Measurements from ENCODE around the gene GALNS.

DNA sequence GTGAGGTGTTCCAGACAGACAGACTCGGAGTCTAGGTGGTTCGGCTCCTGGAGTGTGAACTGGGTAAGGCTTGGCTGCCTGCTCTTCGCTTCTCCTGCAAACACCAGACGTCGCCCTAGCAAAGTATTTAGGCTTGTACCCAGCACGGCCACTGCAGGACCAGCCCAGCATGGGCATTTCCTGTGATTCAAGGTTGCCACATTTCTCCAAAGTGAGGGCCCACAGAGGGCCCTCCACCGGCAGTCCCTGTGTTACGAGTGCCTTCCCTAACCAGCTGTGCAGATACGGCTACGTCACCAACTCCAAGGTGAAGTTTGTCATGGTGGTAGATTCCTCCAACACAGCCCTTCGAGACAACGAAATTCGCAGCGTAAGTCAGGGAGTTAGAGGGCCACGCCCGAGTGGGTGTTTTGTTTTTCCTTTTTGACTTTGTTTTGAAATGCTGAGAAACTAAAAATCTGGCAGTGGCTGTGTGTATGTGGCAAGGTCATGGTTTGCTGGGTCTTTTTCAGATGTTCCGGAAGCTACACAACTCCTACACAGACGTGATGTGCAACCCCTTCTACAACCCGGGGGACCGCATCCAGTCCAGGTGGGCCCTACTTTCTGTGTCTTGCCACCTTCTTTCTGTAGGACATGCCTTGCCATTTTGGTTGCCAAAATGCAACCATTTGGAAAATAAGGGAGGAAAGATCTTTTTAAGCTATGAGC is 2.8 kb upstream of the GALNS start:
- TF ChIP-seq EZH2 (IDR thresholded peaks at IDR 0.05; ENCODE audit: low read depth, unreplicated experiment) (no peak), POLR2AphosphoS5 (IDR thresholded peaks at IDR 0.05; ENCODE audit: low read depth) (no peak), EZH2phosphoT487 (IDR thresholded peaks at IDR 0.05; ENCODE audit: unreplicated experiment) (no peak), ZNF331 (CRISPR knock-in tag; IDR thresholded peaks at IDR 0.05; ENCODE audit: low read depth) (no peak), CREB1 (CRISPR knock-in tag; IDR thresholded peaks at IDR 0.05; ENCODE audit: low read depth) (no peak), NANOG (IDR thresholded peaks at IDR 0.05; ENCODE audit: borderline replicate concordance) (no peak), JUNB (IDR thresholded peaks at IDR 0.05; ENCODE audit: unreplicated experiment) (no peak), ZNF114 (CRISPR knock-in tag; IDR thresholded peaks at IDR 0.05) (no peak), STAT1 (IDR thresholded peaks at IDR 0.05; ENCODE audit: unreplicated experiment) (no peak)
- TF ChIP-seq, protein P1, sequence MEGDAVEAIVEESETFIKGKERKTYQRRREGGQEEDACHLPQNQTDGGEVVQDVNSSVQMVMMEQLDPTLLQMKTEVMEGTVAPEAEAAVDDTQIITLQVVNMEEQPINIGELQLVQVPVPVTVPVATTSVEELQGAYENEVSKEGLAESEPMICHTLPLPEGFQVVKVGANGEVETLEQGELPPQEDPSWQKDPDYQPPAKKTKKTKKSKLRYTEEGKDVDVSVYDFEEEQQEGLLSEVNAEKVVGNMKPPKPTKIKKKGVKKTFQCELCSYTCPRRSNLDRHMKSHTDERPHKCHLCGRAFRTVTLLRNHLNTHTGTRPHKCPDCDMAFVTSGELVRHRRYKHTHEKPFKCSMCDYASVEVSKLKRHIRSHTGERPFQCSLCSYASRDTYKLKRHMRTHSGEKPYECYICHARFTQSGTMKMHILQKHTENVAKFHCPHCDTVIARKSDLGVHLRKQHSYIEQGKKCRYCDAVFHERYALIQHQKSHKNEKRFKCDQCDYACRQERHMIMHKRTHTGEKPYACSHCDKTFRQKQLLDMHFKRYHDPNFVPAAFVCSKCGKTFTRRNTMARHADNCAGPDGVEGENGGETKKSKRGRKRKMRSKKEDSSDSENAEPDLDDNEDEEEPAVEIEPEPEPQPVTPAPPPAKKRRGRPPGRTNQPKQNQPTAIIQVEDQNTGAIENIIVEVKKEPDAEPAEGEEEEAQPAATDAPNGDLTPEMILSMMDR (conservative IDR thresholded peaks at IDR 0.05; ENCODE audit: low read depth in 2 of 2): no peak
- TF ChIP-seq, protein P2, sequence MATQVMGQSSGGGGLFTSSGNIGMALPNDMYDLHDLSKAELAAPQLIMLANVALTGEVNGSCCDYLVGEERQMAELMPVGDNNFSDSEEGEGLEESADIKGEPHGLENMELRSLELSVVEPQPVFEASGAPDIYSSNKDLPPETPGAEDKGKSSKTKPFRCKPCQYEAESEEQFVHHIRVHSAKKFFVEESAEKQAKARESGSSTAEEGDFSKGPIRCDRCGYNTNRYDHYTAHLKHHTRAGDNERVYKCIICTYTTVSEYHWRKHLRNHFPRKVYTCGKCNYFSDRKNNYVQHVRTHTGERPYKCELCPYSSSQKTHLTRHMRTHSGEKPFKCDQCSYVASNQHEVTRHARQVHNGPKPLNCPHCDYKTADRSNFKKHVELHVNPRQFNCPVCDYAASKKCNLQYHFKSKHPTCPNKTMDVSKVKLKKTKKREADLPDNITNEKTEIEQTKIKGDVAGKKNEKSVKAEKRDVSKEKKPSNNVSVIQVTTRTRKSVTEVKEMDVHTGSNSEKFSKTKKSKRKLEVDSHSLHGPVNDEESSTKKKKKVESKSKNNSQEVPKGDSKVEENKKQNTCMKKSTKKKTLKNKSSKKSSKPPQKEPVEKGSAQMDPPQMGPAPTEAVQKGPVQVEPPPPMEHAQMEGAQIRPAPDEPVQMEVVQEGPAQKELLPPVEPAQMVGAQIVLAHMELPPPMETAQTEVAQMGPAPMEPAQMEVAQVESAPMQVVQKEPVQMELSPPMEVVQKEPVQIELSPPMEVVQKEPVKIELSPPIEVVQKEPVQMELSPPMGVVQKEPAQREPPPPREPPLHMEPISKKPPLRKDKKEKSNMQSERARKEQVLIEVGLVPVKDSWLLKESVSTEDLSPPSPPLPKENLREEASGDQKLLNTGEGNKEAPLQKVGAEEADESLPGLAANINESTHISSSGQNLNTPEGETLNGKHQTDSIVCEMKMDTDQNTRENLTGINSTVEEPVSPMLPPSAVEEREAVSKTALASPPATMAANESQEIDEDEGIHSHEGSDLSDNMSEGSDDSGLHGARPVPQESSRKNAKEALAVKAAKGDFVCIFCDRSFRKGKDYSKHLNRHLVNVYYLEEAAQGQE (IDR thresholded peaks at IDR 0.05; ENCODE audit: unreplicated experiment): no peak
- TF ChIP-seq, protein P3, sequence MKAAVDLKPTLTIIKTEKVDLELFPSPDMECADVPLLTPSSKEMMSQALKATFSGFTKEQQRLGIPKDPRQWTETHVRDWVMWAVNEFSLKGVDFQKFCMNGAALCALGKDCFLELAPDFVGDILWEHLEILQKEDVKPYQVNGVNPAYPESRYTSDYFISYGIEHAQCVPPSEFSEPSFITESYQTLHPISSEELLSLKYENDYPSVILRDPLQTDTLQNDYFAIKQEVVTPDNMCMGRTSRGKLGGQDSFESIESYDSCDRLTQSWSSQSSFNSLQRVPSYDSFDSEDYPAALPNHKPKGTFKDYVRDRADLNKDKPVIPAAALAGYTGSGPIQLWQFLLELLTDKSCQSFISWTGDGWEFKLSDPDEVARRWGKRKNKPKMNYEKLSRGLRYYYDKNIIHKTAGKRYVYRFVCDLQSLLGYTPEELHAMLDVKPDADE (IDR thresholded peaks at IDR 0.05): no peak
- TF ChIP-seq, protein P4, sequence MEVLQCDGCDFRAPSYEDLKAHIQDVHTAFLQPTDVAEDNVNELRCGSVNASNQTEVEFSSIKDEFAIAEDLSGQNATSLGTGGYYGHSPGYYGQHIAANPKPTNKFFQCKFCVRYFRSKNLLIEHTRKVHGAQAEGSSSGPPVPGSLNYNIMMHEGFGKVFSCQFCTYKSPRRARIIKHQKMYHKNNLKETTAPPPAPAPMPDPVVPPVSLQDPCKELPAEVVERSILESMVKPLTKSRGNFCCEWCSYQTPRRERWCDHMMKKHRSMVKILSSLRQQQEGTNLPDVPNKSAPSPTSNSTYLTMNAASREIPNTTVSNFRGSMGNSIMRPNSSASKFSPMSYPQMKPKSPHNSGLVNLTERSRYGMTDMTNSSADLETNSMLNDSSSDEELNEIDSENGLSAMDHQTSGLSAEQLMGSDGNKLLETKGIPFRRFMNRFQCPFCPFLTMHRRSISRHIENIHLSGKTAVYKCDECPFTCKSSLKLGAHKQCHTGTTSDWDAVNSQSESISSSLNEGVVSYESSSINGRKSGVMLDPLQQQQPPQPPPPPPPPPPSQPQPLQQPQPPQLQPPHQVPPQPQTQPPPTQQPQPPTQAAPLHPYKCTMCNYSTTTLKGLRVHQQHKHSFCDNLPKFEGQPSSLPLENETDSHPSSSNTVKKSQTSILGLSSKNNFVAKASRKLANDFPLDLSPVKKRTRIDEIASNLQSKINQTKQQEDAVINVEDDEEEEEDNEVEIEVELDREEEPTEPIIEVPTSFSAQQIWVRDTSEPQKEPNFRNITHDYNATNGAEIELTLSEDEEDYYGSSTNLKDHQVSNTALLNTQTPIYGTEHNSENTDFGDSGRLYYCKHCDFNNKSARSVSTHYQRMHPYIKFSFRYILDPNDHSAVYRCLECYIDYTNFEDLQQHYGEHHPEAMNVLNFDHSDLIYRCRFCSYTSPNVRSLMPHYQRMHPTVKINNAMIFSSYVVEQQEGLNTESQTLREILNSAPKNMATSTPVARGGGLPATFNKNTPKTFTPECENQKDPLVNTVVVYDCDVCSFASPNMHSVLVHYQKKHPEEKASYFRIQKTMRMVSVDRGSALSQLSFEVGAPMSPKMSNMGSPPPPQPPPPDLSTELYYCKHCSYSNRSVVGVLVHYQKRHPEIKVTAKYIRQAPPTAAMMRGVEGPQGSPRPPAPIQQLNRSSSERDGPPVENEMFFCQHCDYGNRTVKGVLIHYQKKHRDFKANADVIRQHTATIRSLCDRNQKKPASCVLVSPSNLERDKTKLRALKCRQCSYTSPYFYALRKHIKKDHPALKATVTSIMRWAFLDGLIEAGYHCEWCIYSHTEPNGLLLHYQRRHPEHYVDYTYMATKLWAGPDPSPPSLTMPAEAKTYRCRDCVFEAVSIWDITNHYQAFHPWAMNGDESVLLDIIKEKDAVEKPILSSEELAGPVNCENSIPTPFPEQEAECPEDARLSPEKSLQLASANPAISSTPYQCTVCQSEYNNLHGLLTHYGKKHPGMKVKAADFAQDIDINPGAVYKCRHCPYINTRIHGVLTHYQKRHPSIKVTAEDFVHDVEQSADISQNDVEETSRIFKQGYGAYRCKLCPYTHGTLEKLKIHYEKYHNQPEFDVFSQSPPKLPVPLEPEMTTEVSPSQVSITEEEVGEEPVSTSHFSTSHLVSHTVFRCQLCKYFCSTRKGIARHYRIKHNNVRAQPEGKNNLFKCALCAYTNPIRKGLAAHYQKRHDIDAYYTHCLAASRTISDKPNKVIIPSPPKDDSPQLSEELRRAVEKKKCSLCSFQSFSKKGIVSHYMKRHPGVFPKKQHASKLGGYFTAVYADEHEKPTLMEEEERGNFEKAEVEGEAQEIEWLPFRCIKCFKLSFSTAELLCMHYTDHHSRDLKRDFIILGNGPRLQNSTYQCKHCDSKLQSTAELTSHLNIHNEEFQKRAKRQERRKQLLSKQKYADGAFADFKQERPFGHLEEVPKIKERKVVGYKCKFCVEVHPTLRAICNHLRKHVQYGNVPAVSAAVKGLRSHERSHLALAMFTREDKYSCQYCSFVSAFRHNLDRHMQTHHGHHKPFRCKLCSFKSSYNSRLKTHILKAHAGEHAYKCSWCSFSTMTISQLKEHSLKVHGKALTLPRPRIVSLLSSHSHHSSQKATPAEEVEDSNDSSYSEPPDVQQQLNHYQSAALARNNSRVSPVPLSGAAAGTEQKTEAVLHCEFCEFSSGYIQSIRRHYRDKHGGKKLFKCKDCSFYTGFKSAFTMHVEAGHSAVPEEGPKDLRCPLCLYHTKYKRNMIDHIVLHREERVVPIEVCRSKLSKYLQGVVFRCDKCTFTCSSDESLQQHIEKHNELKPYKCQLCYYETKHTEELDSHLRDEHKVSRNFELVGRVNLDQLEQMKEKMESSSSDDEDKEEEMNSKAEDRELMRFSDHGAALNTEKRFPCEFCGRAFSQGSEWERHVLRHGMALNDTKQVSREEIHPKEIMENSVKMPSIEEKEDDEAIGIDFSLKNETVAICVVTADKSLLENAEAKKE (CRISPR knock-in tag; IDR thresholded peaks at IDR 0.05): no peak

Data from GM23338 (cell line).